ENCODE data around the gene FXN. TPM values are rescaled to one million over a fixed set of nuclear protein-coding genes. Genes with fewer than 3 reads are reported as not detected.

Gene FXN
- total RNA-seq, 1 donor from 2014 or later, result 11.4 TPM

- no peak overlapping the region for H3K4me3 ChIP-seq (ENCODE audit: low read depth, low read length)
- H3K27me3 ChIP-seq (ENCODE audit: control insufficient read depth, insufficient read depth, low read length), result no peaks in the 10 kb centered on the region
- no peak for TF ChIP-seq CTCF (IDR thresholded peaks at IDR 0.05; ENCODE audit: insufficient read depth, low read length, poor library complexity, severe bottlenecking)
- no peaks in the 10 kb centered on the region for H3K36me3 ChIP-seq (ENCODE audit: control insufficient read depth, insufficient read depth, low read length)
- DNase-seq (ENCODE audit: low read depth), result no peak
Measured at GRCh38 chr9:69062195-69062594, 26.6 kb downstream of the FXN start.

- DNase-seq (ENCODE audit: low read depth), result no peak
- H3K27me3 ChIP-seq (ENCODE audit: control insufficient read depth, insufficient read depth, low read length), result no peaks in the 10 kb centered on the region
- TF ChIP-seq CTCF (IDR thresholded peaks at IDR 0.05; ENCODE audit: insufficient read depth, low read length, poor library complexity, severe bottlenecking), result no peak
- no peaks in the 10 kb centered on the region for H3K36me3 ChIP-seq (ENCODE audit: control insufficient read depth, insufficient read depth, low read length)
- H3K4me3 ChIP-seq (ENCODE audit: low read depth, low read length), result no peak overlapping the region
Measured at GRCh38 chr9:69063839-69064238, 28.3 kb downstream of the FXN start.

DNA sequence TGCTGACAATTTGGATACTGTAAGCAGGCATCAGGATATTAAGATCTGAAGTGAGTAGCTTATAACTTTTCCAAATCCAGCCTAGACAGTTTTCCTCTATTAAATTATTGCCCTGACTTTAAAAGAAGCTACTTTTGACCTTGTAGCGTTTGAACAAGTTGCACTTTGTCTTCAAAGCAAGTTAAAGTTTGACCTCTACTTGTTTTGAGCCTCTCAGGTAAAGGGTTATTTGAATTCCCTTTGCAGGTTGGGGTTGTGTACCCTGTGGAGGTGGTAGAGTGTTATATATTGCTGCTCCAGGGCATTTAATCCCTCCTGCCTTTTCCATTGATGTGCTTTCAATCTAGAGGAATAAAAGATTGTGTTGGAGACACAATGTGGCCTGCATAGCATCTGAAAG is 30.1 kb downstream of the FXN start:
- DNase-seq (ENCODE audit: low read depth), result no peak
- Histone ChIP-seq H3K36me3 (ENCODE audit: control insufficient read depth, insufficient read depth, low read length) (no peaks in the 10 kb centered on the region), H3K4me3 (ENCODE audit: low read depth, low read length) (no peak overlapping the region), H3K27me3 (ENCODE audit: control insufficient read depth, insufficient read depth, low read length) (no peaks in the 10 kb centered on the region)
- TF ChIP-seq CTCF (IDR thresholded peaks at IDR 0.05; ENCODE audit: insufficient read depth, low read length, poor library complexity, severe bottlenecking), result no peak

- Histone ChIP-seq H3K36me3 (ENCODE audit: control insufficient read depth, insufficient read depth, low read length) (no peaks in the 10 kb centered on the region), H3K27me3 (ENCODE audit: control insufficient read depth, insufficient read depth, low read length) (no peaks in the 10 kb centered on the region), H3K4me3 (ENCODE audit: low read depth, low read length) (no peak overlapping the region)
- TF ChIP-seq CTCF (IDR thresholded peaks at IDR 0.05; ENCODE audit: insufficient read depth, low read length, poor library complexity, severe bottlenecking), result no peak
- no peak for DNase-seq (ENCODE audit: low read depth)
Measured at GRCh38 chr9:69066955-69067354, 31.4 kb downstream of the FXN start.

DNA sequence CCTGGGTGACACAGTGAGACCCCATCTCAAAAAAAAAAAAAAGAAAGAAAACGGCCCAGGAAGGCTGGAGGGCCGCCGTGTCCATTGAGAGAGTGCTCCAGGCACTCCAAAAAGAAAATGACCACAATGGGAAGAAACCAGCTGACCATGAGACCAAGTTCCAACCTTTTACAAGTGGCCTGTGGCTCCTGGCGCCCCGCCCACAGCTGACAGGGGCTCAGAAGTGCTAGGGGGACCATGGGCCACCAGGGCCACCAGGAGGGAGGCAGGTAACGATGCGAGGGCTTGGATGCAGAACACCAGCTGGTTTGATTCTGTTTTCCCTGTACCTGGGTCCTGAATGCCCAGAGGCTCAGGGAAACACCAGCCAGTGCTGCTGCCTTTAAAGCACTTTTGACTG is 34.6 kb downstream of the FXN start:
- Histone ChIP-seq H3K27me3 (ENCODE audit: control insufficient read depth, insufficient read depth, low read length) (no peaks in the 10 kb centered on the region), H3K4me3 (ENCODE audit: low read depth, low read length) (no peak overlapping the region), H3K36me3 (ENCODE audit: control insufficient read depth, insufficient read depth, low read length) (no peaks in the 10 kb centered on the region)
- no peak for TF ChIP-seq CTCF (IDR thresholded peaks at IDR 0.05; ENCODE audit: insufficient read depth, low read length, poor library complexity, severe bottlenecking)
- no peak for DNase-seq (ENCODE audit: low read depth)

GRCh38 chr9:69071059-69071458 is 35.5 kb downstream of the FXN start:
- no peak for DNase-seq (ENCODE audit: low read depth)
- TF ChIP-seq CTCF (IDR thresholded peaks at IDR 0.05; ENCODE audit: insufficient read depth, low read length, poor library complexity, severe bottlenecking), result no peak

More at GRCh38 chr9:69071059-69071458, 35.5 kb downstream of the FXN start:
- Histone ChIP-seq H3K27me3 (ENCODE audit: control insufficient read depth, insufficient read depth, low read length) (no peaks in the 10 kb centered on the region), H3K36me3 (ENCODE audit: control insufficient read depth, insufficient read depth, low read length) (no peaks in the 10 kb centered on the region), H3K4me3 (ENCODE audit: low read depth, low read length) (no peak overlapping the region)

Measured in kidney epithelial cell (primary cell).